ENCODE data around the gene PITPNM3. TPM values are rescaled to one million over a fixed set of nuclear protein-coding genes. Genes with fewer than 3 reads are reported as not detected.

The PITPNM3 gene
- total RNA-seq, 4 donors from 2014 or later: 12.7 to 51.6 (median 29.7) TPM

GRCh38 chr17:6571452-6571781 is 15.1 kb upstream of the PITPNM3 start:
- DNase-seq: no peak
- Histone ChIP-seq H3K4me1 (peaks cover 0 to 9% (median 2%) of the 10 kb centered on the region in 4 donors), H3K27me3 (no peaks in the 10 kb centered on the region), H3K36me3 (no peaks in the 10 kb centered on the region), H3K27ac (no peak overlapping the region), H3K9me3 (no peaks in the 10 kb centered on the region), H3K4me3 (no peak overlapping the region)
- intact Hi-C loops (cut with DNase I; ENCODE audit: low total_unique reads): no loop called here
- WGBS, 2 donors (ENCODE audit: low coverage in 1 of 2): 69 to 74% methylated on average over 2 to 7 of the region's 7 CpGs
- TF ChIP-seq CTCF (IDR thresholded peaks at IDR 0.05): no peak
- TF ChIP-seq POLR2AphosphoS5 (IDR thresholded peaks at IDR 0.05): no peak
- TF ChIP-seq POLR2A (IDR thresholded peaks at IDR 0.05): no peak
- no peak for TF ChIP-seq EP300 (IDR thresholded peaks at IDR 0.05; ENCODE audit: low read depth)
- in situ Hi-C loops (cut with MboI; ENCODE audit: low pct_ligation_motif_present in 1 of 4, low pct_unique_long_range_greater_than_20kb in 1 of 4, low sequenced_read_pairs in 3 of 4): no loop called here

DNA sequence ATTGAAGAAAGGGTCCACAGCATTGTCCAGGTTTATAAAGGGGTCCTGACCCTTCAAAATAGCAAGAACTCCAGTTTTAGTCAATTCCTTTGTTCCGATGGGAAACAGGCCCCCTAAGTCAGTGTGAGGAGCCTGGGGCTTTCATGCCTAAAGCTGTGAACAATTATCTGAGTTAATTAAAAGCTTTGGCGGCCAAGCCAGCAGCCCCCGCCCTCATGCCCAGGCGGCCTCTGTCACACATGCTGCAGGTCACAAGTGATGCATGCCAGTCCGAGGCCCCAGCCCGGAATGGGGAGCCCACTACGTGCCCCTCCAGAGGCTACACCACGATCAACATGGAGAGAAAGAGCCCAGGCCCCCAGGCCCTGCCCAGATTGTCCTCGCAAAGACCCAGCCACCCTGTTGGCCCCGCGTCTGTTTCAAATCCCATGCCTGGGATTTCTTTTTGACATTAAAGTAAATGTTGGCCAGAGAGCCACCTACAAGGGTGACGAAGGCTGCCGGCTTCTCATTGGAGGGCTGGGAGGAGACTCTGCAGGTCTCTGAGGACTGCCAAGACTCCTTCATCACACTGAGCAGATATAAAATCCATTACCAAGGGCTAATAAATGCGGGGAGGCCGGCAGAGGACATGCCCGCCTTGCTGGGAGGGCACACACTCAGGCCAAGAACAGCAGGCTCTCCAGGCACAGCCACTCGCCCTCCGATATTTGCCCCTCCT is 14.5 kb upstream of the PITPNM3 start:
- Histone ChIP-seq H3K4me3 (no peak overlapping the region), H3K4me1 (peaks cover 0 to 9% (median 2%) of the 10 kb centered on the region in 4 donors), H3K27ac (no peak overlapping the region), H3K36me3 (no peaks in the 10 kb centered on the region), H3K9me3 (no peaks in the 10 kb centered on the region), H3K27me3 (no peaks in the 10 kb centered on the region)
- 67 to 87% methylated on average over 4 to 18 of the region's 18 CpGs for WGBS, 2 donors (ENCODE audit: low coverage in 1 of 2)
- no peak for DNase-seq
- intact Hi-C loops (cut with DNase I; ENCODE audit: low total_unique reads): no loop called here
- TF ChIP-seq CTCF (IDR thresholded peaks at IDR 0.05) (no peak), POLR2AphosphoS5 (IDR thresholded peaks at IDR 0.05) (no peak), POLR2A (IDR thresholded peaks at IDR 0.05) (no peak), EP300 (IDR thresholded peaks at IDR 0.05; ENCODE audit: low read depth) (no peak)
- in situ Hi-C loops (cut with MboI; ENCODE audit: low pct_ligation_motif_present in 1 of 4, low pct_unique_long_range_greater_than_20kb in 1 of 4, low sequenced_read_pairs in 3 of 4): no loop called here

DNA sequence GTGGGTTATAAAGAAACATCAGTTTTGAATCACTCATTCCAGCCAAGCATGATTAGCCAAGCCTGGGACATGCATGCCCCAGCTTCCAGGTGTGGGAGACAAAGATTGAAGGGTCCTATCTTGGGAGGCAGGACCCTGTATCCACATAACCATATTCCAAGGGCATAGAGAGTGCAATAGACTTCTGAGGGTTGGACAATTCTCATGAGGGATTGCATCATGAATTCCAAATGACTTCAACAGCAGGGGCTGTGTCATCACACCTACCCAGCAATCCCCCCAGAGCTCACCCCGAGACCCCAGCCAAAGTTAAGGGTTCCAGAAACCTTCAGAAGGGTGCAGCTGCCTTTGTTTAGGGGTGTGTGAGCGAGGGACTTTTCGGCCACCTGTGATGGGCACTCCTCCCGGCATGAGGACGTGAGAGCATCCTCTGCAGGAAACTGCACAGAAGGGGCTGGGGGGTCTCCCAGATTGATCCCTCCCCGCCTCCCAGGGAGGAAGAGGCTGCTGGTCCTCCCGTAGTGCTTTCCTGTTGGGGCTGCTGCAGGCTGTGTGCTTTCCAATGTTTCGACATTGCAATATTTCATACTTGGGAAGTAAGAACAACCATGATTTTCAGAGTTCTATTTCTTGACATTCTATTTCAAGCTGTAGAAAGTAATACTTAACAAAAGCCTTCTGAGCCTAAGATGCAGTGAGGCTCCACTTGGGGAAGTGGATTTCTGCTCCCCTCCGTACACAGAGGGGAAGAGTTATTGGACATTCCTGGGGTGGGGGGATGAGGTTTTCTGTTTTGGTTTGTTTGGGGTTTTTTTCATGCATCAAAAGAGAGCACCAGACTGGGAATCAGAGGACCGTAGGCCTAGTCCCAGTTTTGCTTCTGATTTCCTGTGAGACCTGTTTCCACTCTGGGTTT is 13.3 kb upstream of the PITPNM3 start:
- in situ Hi-C loops (cut with MboI; ENCODE audit: low pct_ligation_motif_present in 1 of 4, low pct_unique_long_range_greater_than_20kb in 1 of 4, low sequenced_read_pairs in 3 of 4): no loop called here
- intact Hi-C loops (cut with DNase I; ENCODE audit: low total_unique reads): loop anchor here (10.0 kb wide), 1 partner anchor 95 kb away; no protein-coding TSS in a partner anchor
- WGBS, 2 donors (ENCODE audit: low coverage in 1 of 2): 74 to 83% methylated on average over 3 to 8 of the region's 10 CpGs

More for the DNA sequence above, 13.3 kb upstream of the PITPNM3 start:
- DNase-seq: no peak
- H3K36me3 ChIP-seq: no peaks in the 10 kb centered on the region
- TF ChIP-seq EP300 (IDR thresholded peaks at IDR 0.05; ENCODE audit: low read depth): no peak
- no peak for TF ChIP-seq POLR2AphosphoS5 (IDR thresholded peaks at IDR 0.05)
- TF ChIP-seq CTCF (IDR thresholded peaks at IDR 0.05): no peak
- no peak for TF ChIP-seq POLR2A (IDR thresholded peaks at IDR 0.05)
- no peak overlapping the region for H3K27ac ChIP-seq
- no peaks in the 10 kb centered on the region for H3K4me1 ChIP-seq
- H3K27me3 ChIP-seq: no peaks in the 10 kb centered on the region
- H3K9me3 ChIP-seq: no peaks in the 10 kb centered on the region
- H3K4me3 ChIP-seq: no peak overlapping the region

Measured in transverse colon (tissue), 4 donors.